Activated CD8-positive, alpha-beta T cell treated with anti-CD3 and anti-CD28 coated beads for 36 hours (primary cell): ENCODE data around the gene PYGB. TPM values are rescaled to one million over a fixed set of nuclear protein-coding genes. Genes with fewer than 3 reads are reported as not detected.

ENCODE experiments used
- ATAC-seq: fragments of 200-7000 bp; cut with Tn5 transposase; one replicate; pipeline ENCODE4 v1.10.0; 2021; ENCODE audit warnings: mild to moderate bottlenecking, moderate library complexity
- CTCF ChIA-PET: fragments of 350-600 bp; sonication (Branson Sonifier 250); formaldehyde crosslinking; loops from one replicate; lab custom pipeline; 2021; ENCODE audit warnings: antibody characterized with exemption; lab: Charles Lee
- POLR2A ChIA-PET: fragments of 350-600 bp; sonication (Branson Sonifier 250); formaldehyde crosslinking; loops from one replicate; lab custom pipeline; 2021; ENCODE audit warnings: antibody characterized with exemption; lab: Charles Lee
- DNase-seq: peaks from one replicate; pipeline ENCODE4 v3.0.0-alpha.2; 2020
- H3K27ac Mint-ChIP-seq: one replicate; pipeline ENCODE4 v1.8.0; 2021; ENCODE audit warnings: mild to moderate bottlenecking, mixed read lengths
- H3K27me3 Mint-ChIP-seq: one replicate; pipeline ENCODE4 v1.8.0; 2021; ENCODE audit warnings: mixed read lengths
- H3K36me3 Mint-ChIP-seq: one replicate; pipeline ENCODE4 v1.8.0; 2021; ENCODE audit warnings: low read depth, mixed read lengths
- H3K4me1 Mint-ChIP-seq: one replicate; pipeline ENCODE4 v1.8.0; 2021; ENCODE audit warnings: low read depth, mixed read lengths
- H3K4me3 Mint-ChIP-seq: one replicate; pipeline ENCODE4 v1.8.0; 2021; ENCODE audit warnings: mild to moderate bottlenecking, moderate library complexity, mixed read lengths
- H3K9me3 Mint-ChIP-seq: one replicate; pipeline ENCODE4 v1.8.0; 2021; ENCODE audit warnings: mixed read lengths
- CTCF ChIP-seq: fragments of 200-600 bp; IDR thresholded peaks from one replicate; pipeline ENCODE4 v1.8.0; 2022; ENCODE audit warnings: antibody characterized with exemption, mild to moderate bottlenecking
- intact Hi-C: fragments of 100-400 bp; cut with micrococcal nuclease; formaldehyde crosslinking; loops from one replicate; pipeline ENCODE4 v1.10.0; 2022
- total RNA-seq, 2 experiments: library from RNA; stranded (reverse); gene quantifications; one replicate each; pipeline ENCODE4 v1.2.3, GENCODE V29; 2021

The PYGB gene
- total RNA-seq, 2 experiments from 2014 or later, result 26.1 to 26.5 TPM

- H3K27me3 Mint-ChIP-seq, result no peaks in the 10 kb centered on the region
- CTCF ChIA-PET, result no interaction called here
- peaks cover 14% of the 10 kb centered on the region for H3K4me1 Mint-ChIP-seq
- ATAC-seq (no peak), DNase-seq (no peak)
- H3K9me3 Mint-ChIP-seq, result no peaks in the 10 kb centered on the region
- intact Hi-C loops, result no loop called here
- peaks cover 3% of the 10 kb centered on the region for H3K36me3 Mint-ChIP-seq
- TF ChIP-seq CTCF, result no peak
- POLR2A ChIA-PET, result interaction anchor here (1.1 kb wide), 1 partner anchor 17 kb away, joined by 3 read pairs; no protein-coding TSS in a partner anchor
- no peak overlapping the region for H3K27ac Mint-ChIP-seq
- no peak overlapping the region for H3K4me3 Mint-ChIP-seq
Measured at GRCh38 chr20:25206548-25206947, 41.3 kb upstream of the PYGB start.

GRCh38 chr20:25207149-25207959 lies 40.5 kb upstream of the PYGB start:
- no peak for DNase-seq
- Mint-ChIP-seq H3K36me3 (peaks cover 9% of the 10 kb centered on the region), H3K27me3 (no peaks in the 10 kb centered on the region), H3K9me3 (no peaks in the 10 kb centered on the region), H3K4me3 (no peak overlapping the region), H3K27ac (no peak overlapping the region), H3K4me1 (peaks cover 12% of the 10 kb centered on the region)
- ChIA-PET CTCF (interaction anchor here (1.6 kb wide), 1 partner anchor 13 kb away, joined by 4 read pairs; no protein-coding TSS in a partner anchor), POLR2A (interaction anchor here (1.1 kb wide), 1 partner anchor 16 kb away, joined by 3 read pairs; no protein-coding TSS in a partner anchor)
- TF ChIP-seq CTCF, result no peak
- no peak for ATAC-seq
- intact Hi-C loops, result no loop called here

- TF ChIP-seq CTCF, result no peak
- DNase-seq (no peak), ATAC-seq (no peak)
- Mint-ChIP-seq H3K36me3 (peaks cover 9% of the 10 kb centered on the region), H3K4me3 (no peak overlapping the region), H3K4me1 (peaks cover 11% of the 10 kb centered on the region), H3K27me3 (no peaks in the 10 kb centered on the region), H3K9me3 (no peaks in the 10 kb centered on the region), H3K27ac (no peak overlapping the region)
- intact Hi-C loops, result no loop called here
- CTCF ChIA-PET, result interaction anchor here (1.6 kb wide), 1 partner anchor 13 kb away, joined by 4 read pairs; no protein-coding TSS in a partner anchor
- POLR2A ChIA-PET, result no interaction called here
Measured at GRCh38 chr20:25207960-25208534, 39.8 kb upstream of the PYGB start.

GRCh38 chr20:25209400-25209799 lies 38.5 kb upstream of the PYGB start:
- H3K27ac Mint-ChIP-seq, result no peak overlapping the region
- DNase-seq (no peak), ATAC-seq (no peak)
- TF ChIP-seq CTCF, result no peak
- no peaks in the 10 kb centered on the region for H3K9me3 Mint-ChIP-seq
- no peaks in the 10 kb centered on the region for H3K4me1 Mint-ChIP-seq
- H3K4me3 Mint-ChIP-seq, result no peak overlapping the region
- H3K36me3 Mint-ChIP-seq, result peaks cover 9% of the 10 kb centered on the region
- ChIA-PET POLR2A (no interaction called here), CTCF (no interaction called here)
- H3K27me3 Mint-ChIP-seq, result no peaks in the 10 kb centered on the region
- intact Hi-C loops, result no loop called here

GRCh38 chr20:25209911-25210310 lies 38.0 kb upstream of the PYGB start:
- no peaks in the 10 kb centered on the region for H3K27me3 Mint-ChIP-seq
- H3K36me3 Mint-ChIP-seq, result peaks cover 9% of the 10 kb centered on the region
- ChIA-PET CTCF (no interaction called here), POLR2A (no interaction called here)
- ATAC-seq (no peak), DNase-seq (no peak)
- intact Hi-C loops, result no loop called here
- H3K4me1 Mint-ChIP-seq, result no peaks in the 10 kb centered on the region
- no peaks in the 10 kb centered on the region for H3K9me3 Mint-ChIP-seq
- no peak for TF ChIP-seq CTCF
- no peak overlapping the region for H3K27ac Mint-ChIP-seq
- H3K4me3 Mint-ChIP-seq, result no peak overlapping the region
